Renal cortex interstitium (tissue), 11 donors: ENCODE measurements around the gene TRIM69. TPM values are rescaled to one million over a fixed set of nuclear protein-coding genes. Genes with fewer than 3 reads are reported as not detected.
"Not testable (repeated sequence)": the region's sequence is repeated elsewhere in the genome, so short reads cannot be mapped to it uniquely, and the experiment has no call there.

Experiments
- DNase-seq, 11 donors: peaks; one replicate each; pipeline ENCODE4 v3.0.0-alpha.2; 2013; ENCODE audit warnings: low read depth in 9 of 11, low spot score in 4 of 11; ENCODE audit errors: extremely low read depth in 1 of 11
- polyA plus RNA-seq, 3 donors: library from polyadenylated mRNA; unstranded; fragments of 120-200 nt; gene quantifications; one replicate each; pipeline ENCODE4 v1.2.1, GENCODE V29; 2013; ENCODE audit not compliant: insufficient read length in 3 of 3

TRIM69 gene
- polyA plus RNA-seq, 3 donors: 17.3 to 27.9 (median 22.5) TPM

DNA sequence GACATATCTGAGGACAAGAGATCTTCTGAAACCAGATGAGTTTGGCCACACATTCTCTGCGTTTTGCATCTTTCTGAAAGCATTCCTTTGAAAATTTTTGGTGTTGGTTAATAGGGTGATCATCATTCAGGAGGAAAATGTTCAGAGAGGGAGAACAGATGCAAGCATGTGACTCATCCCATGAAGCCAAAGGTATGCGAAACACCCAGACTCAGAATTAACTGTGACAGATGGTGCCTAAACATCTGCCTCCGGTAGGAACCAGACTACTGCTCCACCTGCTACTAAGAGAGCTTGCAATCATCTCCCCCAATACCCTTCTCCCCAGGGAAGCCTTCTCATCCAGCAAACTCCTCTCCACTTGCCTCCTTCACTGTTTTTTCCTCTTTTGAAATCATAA, 46.2 kb downstream of the TRIM69 start:
- no peak for DNase-seq

DNA sequence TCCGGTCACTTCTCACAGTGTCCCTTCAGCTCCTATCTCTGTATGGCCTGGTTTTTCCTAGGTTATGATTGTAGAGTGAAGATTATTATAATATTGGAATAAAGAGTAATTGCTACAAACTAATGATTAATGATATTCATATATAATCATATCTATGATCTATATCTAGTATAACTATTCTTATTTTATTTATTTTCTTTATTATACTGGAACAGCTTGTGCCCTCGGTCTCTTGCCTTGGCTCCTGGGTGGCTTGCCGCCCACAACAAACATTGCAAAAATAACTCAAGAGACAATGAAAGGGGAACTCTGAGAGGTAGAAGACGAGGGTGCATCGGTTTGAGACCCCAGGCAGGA, 48.6 kb downstream of the TRIM69 start:
- DNase-seq: not testable (repeated sequence)

DNA sequence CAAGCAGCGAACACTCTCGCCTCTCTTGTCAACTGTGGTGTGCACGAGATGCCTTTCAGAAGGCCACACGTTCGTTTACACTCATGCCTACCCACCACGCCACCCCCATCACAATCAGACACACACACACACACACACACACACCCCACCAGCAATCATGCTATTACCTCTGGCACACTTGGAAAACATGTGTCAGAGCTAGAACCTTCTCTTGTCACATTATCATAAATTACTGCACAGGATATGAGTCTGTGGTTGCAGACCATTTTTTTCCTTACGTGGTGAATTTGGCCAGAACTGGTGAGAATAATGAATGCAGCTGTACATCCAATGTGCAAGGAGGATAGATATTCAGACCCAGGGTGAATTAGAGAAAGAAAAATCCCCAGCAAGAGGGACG, 52.4 kb downstream of the TRIM69 start:
- no peak for DNase-seq

DNA sequence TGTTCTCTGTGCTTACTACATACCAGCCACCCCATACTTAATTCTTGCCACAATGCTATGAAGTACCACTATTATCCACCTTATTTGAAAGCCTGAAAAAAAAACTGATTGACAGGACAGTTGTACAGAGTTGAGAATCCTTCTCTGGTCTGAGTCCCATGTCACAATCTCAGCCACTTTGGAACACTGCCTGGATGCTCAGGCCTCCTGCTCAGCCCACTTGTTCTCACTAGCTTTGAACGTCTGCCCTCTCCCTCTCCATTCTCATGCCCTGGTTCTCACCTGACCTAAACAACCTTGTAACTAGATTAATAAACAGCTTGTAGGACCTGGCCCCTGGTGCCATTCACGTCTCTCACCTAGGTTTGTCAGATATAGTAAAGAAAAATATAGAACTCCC, 53.9 kb downstream of the TRIM69 start:
- no peak for DNase-seq

DNA sequence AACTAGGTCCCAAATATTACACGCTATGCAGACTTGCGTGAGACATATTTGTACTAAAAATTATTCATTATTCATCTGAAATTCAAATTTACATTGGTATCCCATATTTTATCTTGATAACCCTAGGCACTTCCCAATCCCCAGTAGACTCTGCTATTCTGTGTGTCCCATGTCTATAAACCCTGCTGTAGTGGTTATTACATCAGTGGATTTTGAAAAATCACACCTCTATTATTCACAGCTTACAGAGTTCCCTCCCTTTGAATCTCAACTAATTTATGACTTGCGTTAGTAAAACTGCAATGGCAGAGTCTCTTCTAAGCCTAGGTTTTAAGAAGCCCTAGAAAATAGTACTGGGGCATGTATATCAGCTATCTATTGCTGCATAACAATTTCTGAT, 54.3 kb downstream of the TRIM69 start:
- no peak for DNase-seq

DNA sequence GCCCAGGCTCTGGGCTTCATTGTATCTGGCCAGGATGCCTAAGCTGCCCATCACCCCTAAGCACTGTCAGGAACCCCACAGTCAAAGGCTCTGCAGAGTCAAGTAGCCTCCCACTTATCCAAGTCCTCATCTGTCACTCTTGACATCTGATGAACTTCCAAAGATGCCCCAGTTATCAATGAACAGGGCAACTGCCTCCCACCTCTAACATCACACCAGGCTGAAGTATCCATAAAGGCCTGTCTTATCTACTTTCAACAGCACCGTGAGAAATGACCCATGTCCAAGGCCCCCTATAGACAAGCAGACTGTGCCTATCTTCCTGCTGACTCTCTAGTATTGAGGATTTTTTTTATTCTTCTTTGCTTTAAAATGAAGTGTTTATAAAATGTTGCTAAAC, 56.4 kb downstream of the TRIM69 start:
- no peak for DNase-seq

DNA sequence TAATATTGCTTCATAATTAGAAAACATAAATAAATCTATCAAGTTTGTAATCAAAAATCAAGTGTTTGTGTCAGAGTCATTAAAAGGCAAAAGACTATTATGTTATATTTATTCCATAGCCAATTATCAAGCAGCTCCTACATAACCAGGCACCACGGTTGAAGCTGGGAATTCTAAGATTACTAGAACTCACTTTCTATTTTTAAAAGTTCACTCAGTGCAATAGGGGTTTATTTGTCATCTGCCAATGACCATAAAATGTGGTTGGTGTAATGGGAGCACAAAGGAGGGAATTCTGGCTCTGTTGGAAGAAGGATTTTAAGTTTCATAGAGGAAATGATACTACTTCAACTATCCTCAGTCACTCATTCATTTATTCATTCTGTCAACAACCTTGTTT, 57.7 kb downstream of the TRIM69 start:
- DNase-seq: no peak

DNA sequence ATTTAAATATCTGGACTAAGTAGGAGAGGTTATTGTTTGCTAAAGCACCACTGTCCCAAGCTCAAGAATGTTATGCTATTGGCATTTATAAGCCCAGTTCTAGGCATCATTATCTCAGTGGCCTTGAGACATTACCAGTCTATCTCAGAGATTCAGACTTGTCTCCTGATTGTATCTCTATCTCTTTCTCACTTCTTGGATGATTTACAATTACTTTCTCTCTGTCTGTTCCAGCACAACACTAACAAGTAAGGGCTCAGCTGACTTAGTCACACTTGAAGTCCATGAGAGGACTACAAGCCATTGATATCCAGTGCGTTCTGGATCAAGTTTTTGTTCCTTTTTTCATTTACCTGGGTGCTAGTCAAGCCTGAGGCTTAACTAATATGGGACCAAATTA, 60.2 kb downstream of the TRIM69 start:
- no peak for DNase-seq

DNA sequence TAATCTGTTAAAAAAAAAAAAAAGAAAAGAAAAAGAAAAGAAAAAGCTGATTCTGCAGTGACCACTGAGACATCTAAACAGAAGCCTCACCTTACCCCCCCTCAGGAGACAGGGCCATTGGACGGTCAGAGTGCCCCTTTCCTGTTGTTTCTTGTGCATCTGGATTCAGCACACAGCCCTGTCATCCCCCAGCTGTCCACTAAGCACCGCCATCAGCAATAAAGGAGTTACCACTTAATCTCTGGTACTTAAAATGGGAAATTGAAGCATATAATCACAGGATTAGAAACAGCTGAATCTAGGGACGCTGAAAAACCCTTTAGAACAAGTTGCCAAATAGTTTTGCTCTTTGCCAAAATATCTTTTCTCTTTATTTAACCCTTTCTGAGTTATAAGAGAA, 62.5 kb downstream of the TRIM69 start:
- DNase-seq: no peak

DNA sequence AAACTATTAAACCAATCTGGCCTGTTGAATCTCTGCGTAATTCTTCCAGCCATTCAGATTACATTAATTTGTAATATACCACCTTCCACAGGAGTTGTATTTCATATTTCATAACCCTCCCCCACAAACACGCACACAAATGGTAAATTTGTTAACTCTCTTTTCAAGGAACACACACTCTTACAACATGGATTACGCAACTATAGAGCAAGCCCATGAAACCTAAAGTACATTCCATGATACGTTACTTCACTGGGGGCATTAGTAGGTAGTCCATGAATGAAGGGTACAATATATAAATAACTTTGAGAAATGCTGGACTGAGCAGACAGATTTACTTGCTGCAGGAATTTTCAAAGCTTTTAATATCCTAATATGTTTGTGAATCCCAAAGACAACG, 65.0 kb downstream of the TRIM69 start:
- no peak for DNase-seq

DNA sequence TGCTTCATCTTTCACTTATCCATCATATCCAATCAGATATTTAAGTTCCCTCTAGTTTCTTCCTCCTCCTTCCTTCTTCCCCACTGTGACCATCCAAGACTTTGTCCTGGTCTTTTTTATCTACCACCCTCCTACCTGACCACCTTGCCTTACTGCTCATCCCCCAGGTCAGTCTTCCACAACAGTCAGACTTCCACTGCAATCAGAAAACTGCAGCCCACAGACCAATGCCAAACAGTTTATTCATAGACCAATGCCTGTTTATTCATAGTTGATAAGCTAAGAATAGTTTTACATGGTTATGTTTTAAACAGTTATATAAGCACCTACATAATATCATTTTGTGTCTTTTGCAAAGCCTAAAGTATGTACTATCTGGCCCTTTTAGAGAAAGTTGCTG, 65.5 kb downstream of the TRIM69 start:
- DNase-seq: no peak

DNA sequence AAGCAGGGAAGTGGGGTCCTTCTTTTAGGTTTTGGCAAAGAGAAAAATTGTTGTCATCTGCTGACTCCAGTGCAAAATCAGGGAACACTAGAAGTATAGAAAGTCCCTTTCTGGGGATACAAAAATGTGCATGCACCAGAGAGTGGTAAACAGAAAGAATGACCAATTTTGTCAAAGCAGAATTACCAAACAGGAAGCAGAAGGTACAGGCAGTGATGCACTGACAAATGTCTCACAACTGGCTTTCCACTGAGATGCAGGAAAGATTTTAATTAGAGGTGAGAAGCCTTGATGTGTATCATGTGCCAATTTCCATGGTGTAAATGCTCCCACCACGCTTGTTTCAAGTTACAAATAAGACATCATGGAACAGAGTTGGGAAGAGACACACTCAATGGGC, 66.0 kb downstream of the TRIM69 start:
- DNase-seq: no peak

DNA sequence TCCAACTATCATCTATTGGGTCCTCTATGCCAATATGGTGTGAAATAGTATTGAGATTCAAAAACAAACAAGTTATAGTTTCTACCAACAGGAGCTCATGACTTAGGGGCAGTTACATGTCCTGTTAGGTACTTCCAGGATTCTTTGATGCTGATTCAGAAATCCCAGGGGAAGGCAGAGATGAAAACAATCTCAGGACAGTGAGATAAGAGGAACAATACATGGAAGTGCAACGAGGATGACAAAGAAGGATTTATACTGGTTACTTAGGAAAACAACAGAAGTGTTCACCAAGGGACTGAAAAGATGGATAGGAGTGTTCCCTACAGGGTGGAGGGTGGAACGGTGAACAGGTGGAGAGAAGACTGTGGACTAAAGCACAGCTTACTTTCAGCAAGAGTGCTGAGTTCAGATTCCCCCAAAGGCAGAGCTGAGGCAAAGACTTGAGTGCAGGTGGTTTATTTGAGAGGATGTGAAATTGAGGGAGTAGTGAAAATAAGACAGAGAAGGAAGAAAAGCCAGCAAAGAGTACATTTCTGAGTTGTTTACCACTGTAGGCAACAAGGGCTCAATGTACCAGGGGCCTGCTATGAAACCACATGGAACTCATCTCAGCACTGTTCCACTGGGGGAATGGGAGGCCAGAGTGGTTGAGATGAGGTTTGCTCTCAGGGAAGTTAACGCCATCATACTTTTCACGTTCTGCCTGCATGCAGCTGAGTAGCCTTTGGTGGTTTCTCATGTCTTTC, 68.1 kb downstream of the TRIM69 start:
- no peak for DNase-seq

DNA sequence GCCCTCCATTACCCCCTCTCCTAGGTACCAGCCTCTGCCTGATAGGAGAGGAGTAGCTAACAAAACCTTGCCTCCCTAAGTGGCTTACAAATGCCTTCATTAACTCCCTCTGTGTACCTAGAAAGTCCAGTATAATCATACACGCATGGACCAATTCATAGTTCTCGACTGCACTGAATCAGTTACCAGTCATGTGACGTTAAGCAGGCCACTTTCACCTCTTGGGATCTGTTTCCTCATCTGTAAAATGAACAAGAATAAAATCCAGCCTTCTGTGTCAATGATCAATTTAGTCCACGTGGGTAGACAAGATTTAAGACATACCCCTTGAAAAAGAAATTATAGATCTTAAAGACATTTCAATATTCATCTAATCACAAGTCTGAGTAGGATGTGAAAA, 72.2 kb downstream of the TRIM69 start:
- no peak for DNase-seq

DNA sequence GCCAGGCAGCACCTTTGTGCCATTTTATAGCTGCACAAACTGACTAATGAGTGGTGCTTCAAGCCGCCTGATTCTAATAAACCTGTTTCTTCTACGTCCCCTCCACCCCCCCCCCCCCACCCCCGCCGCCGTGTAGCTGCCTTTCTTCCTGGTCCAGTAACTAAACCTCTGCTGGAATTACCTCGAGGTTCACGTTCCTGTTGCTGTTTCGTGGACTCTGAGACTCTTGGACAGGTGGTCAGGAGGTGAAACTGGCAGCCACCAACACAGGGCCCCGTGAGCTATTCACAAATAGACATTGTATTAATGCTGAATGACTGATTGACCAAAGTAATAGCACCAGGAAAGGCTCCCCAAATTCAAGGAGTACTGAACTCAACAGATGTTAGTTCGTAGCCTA, 73.9 kb downstream of the TRIM69 start:
- DNase-seq: no peak

DNA sequence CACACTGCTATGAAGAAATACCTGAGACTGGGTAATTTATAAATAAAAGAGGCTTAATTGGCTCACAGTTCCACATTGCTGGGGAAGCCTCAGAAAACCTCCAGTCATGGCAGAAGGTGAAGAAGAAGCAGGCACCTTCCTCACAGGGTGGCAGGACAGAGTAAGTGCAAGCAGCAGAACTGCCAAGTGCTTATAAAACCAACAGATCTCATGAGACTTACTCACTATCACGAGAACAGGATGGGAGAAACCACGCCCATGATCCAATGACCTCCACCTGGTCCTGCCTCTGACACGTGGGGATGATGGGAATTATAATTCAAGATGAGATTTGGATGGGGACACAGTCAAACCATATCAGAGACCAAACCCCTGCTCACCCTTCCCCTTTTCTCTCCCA, 75.0 kb downstream of the TRIM69 start:
- no peak for DNase-seq

DNA sequence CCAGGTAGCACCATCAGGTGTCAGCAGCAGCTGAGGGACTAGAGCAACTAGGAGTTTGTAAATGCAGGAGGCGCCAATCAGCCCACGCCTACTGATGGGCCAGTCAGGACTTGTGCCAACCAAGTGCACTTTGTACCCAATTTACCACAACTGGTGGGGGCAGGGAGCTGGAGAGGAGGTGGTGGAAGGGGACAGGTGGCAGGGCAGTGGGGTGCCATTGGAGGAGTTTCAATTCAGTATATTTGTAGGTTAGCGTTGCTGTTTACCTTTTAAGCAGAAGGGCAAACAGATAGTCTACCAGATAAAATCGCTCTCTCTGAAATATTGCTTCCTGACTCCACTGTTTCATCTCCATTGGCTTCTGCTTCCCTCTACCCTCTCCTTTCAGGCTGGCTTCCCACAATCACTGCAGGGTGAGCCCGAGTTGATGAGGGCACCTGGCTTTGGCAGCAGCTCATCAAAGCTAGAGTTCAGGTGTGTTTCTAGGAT, 75.7 kb downstream of the TRIM69 start:
- no peak for DNase-seq

DNA sequence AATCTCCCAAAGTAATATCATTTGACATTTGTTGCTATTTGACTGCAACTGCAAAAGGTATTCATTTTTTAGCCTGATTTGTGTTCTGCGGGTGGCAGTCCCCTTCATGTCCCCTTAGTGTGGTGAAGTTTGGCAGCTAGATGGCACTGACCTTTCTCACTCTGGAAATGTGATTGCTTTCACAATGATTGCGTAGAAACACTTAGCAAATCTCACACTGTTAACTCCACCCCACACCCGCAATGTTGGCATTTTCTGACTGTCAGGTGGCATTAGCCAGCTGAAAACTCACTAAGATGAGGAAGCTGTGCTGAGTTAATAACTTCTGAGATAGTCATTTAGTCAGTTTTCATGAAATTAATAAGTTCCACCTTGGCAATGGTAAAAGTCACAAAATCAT, 76.9 kb downstream of the TRIM69 start:
- no peak for DNase-seq
